Spinal cord (tissue), 10 donors: ENCODE data around the gene PDE6C. TPM values are rescaled to one million over a fixed set of nuclear protein-coding genes. Genes with fewer than 3 reads are reported as not detected.

Experiments
- DNase-seq, 6 donors: peaks; one replicate each; pipeline versions ENCODE4 v3.0.0 to v3.0.0-alpha.2; 2013 to 2015; ENCODE audit warnings: low spot score in 6 of 6, low read depth in 4 of 6
- H3K27ac ChIP-seq: one replicate; pipeline ENCODE4 v1.5.1; 2013; ENCODE audit warnings: low read depth, low read length, control low read depth
- H3K27me3 ChIP-seq: one replicate; pipeline ENCODE4 v1.6.1; 2013; ENCODE audit warnings: low read length; ENCODE audit not compliant: control insufficient read depth, insufficient read depth
- H3K36me3 ChIP-seq: one replicate; pipeline ENCODE4 v1.6.1; 2013; ENCODE audit warnings: low read length; ENCODE audit not compliant: control insufficient read depth, insufficient read depth
- H3K4me1 ChIP-seq: one replicate; pipeline ENCODE4 v1.6.1; 2013; ENCODE audit warnings: low read length; ENCODE audit not compliant: control insufficient read depth, insufficient read depth
- H3K4me3 ChIP-seq: one replicate; pipeline ENCODE4 v1.5.1; 2013; ENCODE audit warnings: low read depth, low read length, control low read depth
- H3K9me3 ChIP-seq: one replicate; pipeline ENCODE4 v1.6.1; 2013; ENCODE audit warnings: low read length; ENCODE audit not compliant: control insufficient read depth, insufficient read depth
- WGBS: methylation state at CpG from one replicate; pipeline ENCODE4 v1.1.5; 2013; ENCODE audit warnings: missing lambda C conversion rate; ENCODE audit not compliant: insufficient coverage; 5-methylcytosine and 5-hydroxymethylcytosine counted together
- polyA plus RNA-seq, 2 donors: library from polyadenylated mRNA; unstranded; fragments of 120-200 nt; gene quantifications; one replicate each; pipeline ENCODE4 v1.2.1, GENCODE V29; 2013; ENCODE audit not compliant: insufficient read length in 2 of 2
- total RNA-seq, 2 donors: library from RNA; depleted of rRNA in 1 of 2; stranded (reverse); fragments of 120-200 nt in 1 of 2; fragments of >200 nt in 1 of 2; gene quantifications; one replicate each; pipeline versions ENCODE4 v1.2.3 to v1.2.4, GENCODE V29; 2013 to 2014
- donor health status: healthy.

PDE6C gene
- total and polyA plus RNA-seq, 4 donors, result 0.82 to 3.5 TPM; not detected in 2

- H3K27me3 ChIP-seq, result no peaks in the 10 kb centered on the region
- no peaks in the 10 kb centered on the region for H3K4me1 ChIP-seq
- no peak for DNase-seq
- H3K4me3 ChIP-seq, result no peak overlapping the region
- no peaks in the 10 kb centered on the region for H3K36me3 ChIP-seq
- H3K9me3 ChIP-seq, result peaks cover 2% of the 10 kb centered on the region
- H3K27ac ChIP-seq, result no peak overlapping the region
Observed at GRCh38 chr10:93707623-93708022, 95.3 kb downstream of the PDE6C start.

GRCh38 chr10:93710333-93710909 lies 98.1 kb downstream of the PDE6C start:
- no peak for DNase-seq
- Histone ChIP-seq H3K27me3 (no peaks in the 10 kb centered on the region), H3K9me3 (peaks cover 2% of the 10 kb centered on the region), H3K27ac (no peak overlapping the region), H3K36me3 (no peaks in the 10 kb centered on the region), H3K4me3 (no peak overlapping the region), H3K4me1 (no peaks in the 10 kb centered on the region)
- WGBS, result 77% methylated on average over 4 of the region's 5 CpGs

DNA sequence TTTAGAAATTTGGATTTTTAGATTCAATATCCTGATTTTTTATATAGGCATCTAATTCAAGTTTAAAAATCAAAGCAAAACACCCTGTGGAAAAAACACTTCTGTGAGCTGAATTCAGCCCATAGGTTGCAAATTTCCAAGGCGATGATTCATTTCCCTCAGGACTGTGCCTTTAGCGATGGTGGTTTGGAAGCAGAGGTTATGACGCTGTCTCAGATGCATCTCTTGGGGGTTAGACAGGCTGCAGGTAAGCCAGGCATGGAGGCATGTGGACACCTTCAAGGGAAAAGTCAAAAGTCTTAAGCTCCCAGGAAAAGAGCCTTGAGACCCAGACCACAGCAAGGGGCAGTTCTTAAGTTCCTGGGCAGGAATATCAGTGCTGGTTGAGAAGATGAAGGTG lies 99.6 kb downstream of the PDE6C start:
- 67% methylated on average over 3 of the region's 3 CpGs for WGBS
- Histone ChIP-seq H3K36me3 (no peaks in the 10 kb centered on the region), H3K4me3 (no peak overlapping the region), H3K27ac (no peak overlapping the region), H3K4me1 (no peaks in the 10 kb centered on the region), H3K9me3 (peaks cover 2% of the 10 kb centered on the region), H3K27me3 (no peaks in the 10 kb centered on the region)
- no peak for DNase-seq

DNA sequence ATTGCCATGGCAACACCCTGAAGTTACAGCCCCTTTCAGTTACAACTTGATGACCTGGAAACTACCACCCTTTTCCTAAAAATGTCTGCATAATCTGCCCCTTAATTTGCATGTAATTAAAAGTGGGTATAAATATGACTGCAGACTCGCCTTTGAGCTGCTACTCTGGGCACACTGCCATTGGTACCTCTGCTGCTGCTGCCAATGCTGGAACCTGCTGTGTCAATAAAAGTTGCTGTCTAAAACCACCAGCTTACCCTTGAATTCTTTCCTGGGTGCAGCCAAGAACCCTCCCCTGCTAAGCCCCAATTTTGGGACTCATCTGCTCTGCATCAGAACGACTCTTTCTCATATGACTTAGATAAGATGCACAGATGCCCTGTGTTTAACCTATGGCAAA lies 100.3 kb downstream of the PDE6C start:
- no peaks in the 10 kb centered on the region for H3K4me1 ChIP-seq
- H3K9me3 ChIP-seq, result peaks cover 2% of the 10 kb centered on the region
- no peaks in the 10 kb centered on the region for H3K27me3 ChIP-seq
- DNase-seq, result peak in 1 of 6 donors; percentile 3
- H3K36me3 ChIP-seq, result no peaks in the 10 kb centered on the region
- no peak overlapping the region for H3K4me3 ChIP-seq
- no peak overlapping the region for H3K27ac ChIP-seq
- WGBS, result 67% methylated on average over 2 of the region's 2 CpGs

- Histone ChIP-seq H3K27ac (no peak overlapping the region), H3K4me1 (peaks cover 2% of the 10 kb centered on the region), H3K27me3 (no peaks in the 10 kb centered on the region), H3K36me3 (no peaks in the 10 kb centered on the region), H3K9me3 (peaks cover 2% of the 10 kb centered on the region), H3K4me3 (no peak overlapping the region)
- DNase-seq, result no peak
- 70% methylated on average over 2 of the region's 5 CpGs for WGBS
Observed at GRCh38 chr10:93715345-93715744, 103.0 kb downstream of the PDE6C start.

Other genes with a start within 250 kb of the PDE6C start
- 10 to 100 TPM; 25.5 to 45.8 TPM for gene MYOF, start 130.2 kb upstream of the PDE6C start, total RNA-seq
- gene MYOF, start 130.2 kb upstream of the PDE6C start, polyA plus RNA-seq, result 10 to 100 TPM; 10.7 to 11.8 TPM
- 1 to 10 TPM; 6.9 to 7.4 TPM for gene CEP55, start 115.9 kb upstream of the PDE6C start, total RNA-seq
- 1 to 10 TPM; 5.7 to 6.0 TPM for gene CEP55, start 115.9 kb upstream of the PDE6C start, polyA plus RNA-seq
- under 1 TPM; 0.06 to 0.30 TPM for gene FFAR4, start 45.9 kb upstream of the PDE6C start, total RNA-seq
- gene FFAR4, start 45.9 kb upstream of the PDE6C start, polyA plus RNA-seq, result under 1 TPM; 0.26 to 0.30 TPM
- gene RBP4, start 11.3 kb upstream of the PDE6C start, total RNA-seq, result 1 to 10 TPM; 2.3 to 3.7 TPM
- gene RBP4, start 11.3 kb upstream of the PDE6C start, polyA plus RNA-seq, result 1 to 10 TPM; 7.3 to 8.6 TPM
- 10 to 100 TPM; 10.0 to 21.8 TPM for gene FRA10AC1, start 90.1 kb downstream of the PDE6C start, total RNA-seq
- 10 to 100 TPM; 34.5 to 35.7 TPM for gene FRA10AC1, start 90.1 kb downstream of the PDE6C start, polyA plus RNA-seq
- gene LGI1, start 145.4 kb downstream of the PDE6C start, total RNA-seq, result 10 to 100 TPM; 32.4 to 68.7 TPM
- 10 to 100 TPM; 43.9 to 51.2 TPM for gene LGI1, start 145.4 kb downstream of the PDE6C start, polyA plus RNA-seq